Colon (tissue), 2 donors: ENCODE results near the gene RAPGEF3.

ENCODE experiments used
- FAIRE-seq: peaks from 2 replicates; lab custom pipeline; 2012; peaks lifted over from hg19 to GRCh38; lab: Jason Lieb, UNC
- donor health status: control.
- donor health status: control.

Gene RAPGEF3

GRCh38 chr12:47789712-47790489, 31.2 kb upstream of the RAPGEF3 start:
- no peak for FAIRE-seq

- no peak for FAIRE-seq
Observed at GRCh38 chr12:47789141-47789540, 30.5 kb upstream of the RAPGEF3 start.

- no peak for FAIRE-seq
Observed at GRCh38 chr12:47787596-47788319, 29.1 kb upstream of the RAPGEF3 start.

GRCh38 chr12:47786662-47787280, 28.1 kb upstream of the RAPGEF3 start:
- no peak for FAIRE-seq

GRCh38 chr12:47785887-47786661, 27.4 kb upstream of the RAPGEF3 start:
- no peak for FAIRE-seq

- FAIRE-seq = no peak
Observed at GRCh38 chr12:47785036-47785886, 26.6 kb upstream of the RAPGEF3 start.

- no peak for FAIRE-seq
Observed at GRCh38 chr12:47783821-47784819, 25.4 kb upstream of the RAPGEF3 start.

GRCh38 chr12:47783024-47783755, 24.5 kb upstream of the RAPGEF3 start:
- no peak for FAIRE-seq

GRCh38 chr12:47782372-47782770, 23.7 kb upstream of the RAPGEF3 start:
- no peak for FAIRE-seq

- FAIRE-seq = no peak
Observed at GRCh38 chr12:47781479-47782371, 23.0 kb upstream of the RAPGEF3 start.

- FAIRE-seq = no peak
Observed at GRCh38 chr12:47779943-47780504, 21.3 kb upstream of the RAPGEF3 start.

GRCh38 chr12:47779301-47779942, 20.7 kb upstream of the RAPGEF3 start:
- no peak for FAIRE-seq

- no peak for FAIRE-seq
Observed at GRCh38 chr12:47778881-47779280, 20.2 kb upstream of the RAPGEF3 start.

- no peak for FAIRE-seq
Observed at GRCh38 chr12:47777741-47778558, 19.3 kb upstream of the RAPGEF3 start.

GRCh38 chr12:47777151-47777550, 18.5 kb upstream of the RAPGEF3 start:
- no peak for FAIRE-seq

GRCh38 chr12:47776471-47777143, 17.9 kb upstream of the RAPGEF3 start:
- FAIRE-seq = no peak
